HepG2 (cell line): Measurements from ENCODE around the gene KIF9. TPM values are rescaled to one million over a fixed set of nuclear protein-coding genes. Genes with fewer than 3 reads are reported as not detected.

Experiments
- ATAC-seq: fragments of 200-7000 bp; cut with Tn5 transposase; 3 replicates; pipeline ENCODE4 v1.9.1; 2020; ENCODE audit warnings: mild to moderate bottlenecking, moderate library complexity
- BruUV-seq: library from RNA; stranded (reverse); fragments of 400-500 nt; replicated peaks from 2 replicates; lab custom pipeline; 2021; lab: Mats Ljungman, UMichigan
- CTCF ChIA-PET: fragments of 300-600 bp; formaldehyde crosslinking; extraction: SDS; loops from one replicate; lab custom pipeline; 2021; ENCODE audit warnings: low total read pairs, inconsistent platforms, low intra/inter-chr PET ratio; lab: Yijun Ruan, JAX
- POLR2A ChIA-PET: fragments of 350-600 bp; sonication (Branson Sonifier 250); formaldehyde crosslinking; loops from one replicate; lab custom pipeline; 2020; ENCODE audit warnings: antibody characterized with exemption, inconsistent platforms; lab: Yijun Ruan, JAX
- DNase-seq: peaks from one replicate; pipeline ENCODE4 v3.0.0-alpha.2; 2015; ENCODE audit warnings: low spot score
- FAIRE-seq: peaks from 3 replicates; lab custom pipeline; 2011; peaks lifted over from hg19 to GRCh38; lab: Jason Lieb, UNC
- H2AFZ ChIP-seq: one replicate; pipeline ENCODE4 v1.6.1; 2011; ENCODE audit warnings: low read length, inconsistent platforms
- H3K27ac ChIP-seq: fragments of 300-600 bp; 3 replicates; pipeline ENCODE4 v1.8.0; 2011; ENCODE audit warnings: mixed run types, mild to moderate bottlenecking, mixed read lengths, low read length, inconsistent platforms; ENCODE audit not compliant: insufficient read depth; ENCODE audit errors: extremely low read length
- H3K27me3 ChIP-seq, 2 experiments: fragments of 200-600 bp in 1 of 2; 2 replicates in 1 of 2; 3 replicates in 1 of 2; pipeline versions ENCODE4 v1.6.0 to v1.8.0; 2011; ENCODE audit warnings: low read length in 2 of 2, mild to moderate bottlenecking in 2 of 2, moderate library complexity in 2 of 2, inconsistent platforms in 1 of 2; ENCODE audit not compliant: insufficient read depth in 2 of 2, control insufficient read depth in 1 of 2
- H3K36me3 ChIP-seq, 2 experiments: fragments of 200-600 bp in 1 of 2; replicated peaks in 1 of 2; 2 replicates in 1 of 2; 3 replicates in 1 of 2; pipeline versions ENCODE4 v1.5.1 to v1.8.0; 2011; ENCODE audit warnings: low read length in 2 of 2, inconsistent platforms in 1 of 2; ENCODE audit not compliant: insufficient read depth in 2 of 2, control insufficient read depth in 1 of 2
- H3K4me1 ChIP-seq: 2 replicates; pipeline ENCODE4 v1.5.1; 2012; ENCODE audit warnings: low read length, inconsistent platforms; ENCODE audit not compliant: insufficient read depth
- H3K4me2 ChIP-seq: 2 replicates; pipeline ENCODE4 v1.6.0; 2011; ENCODE audit warnings: low read depth, low read length, inconsistent platforms
- H3K4me3 ChIP-seq, 3 experiments: fragments of 200-600 bp in 1 of 3; sonication (generic), shearing (Covaris generic) in 1 of 3; replicated peaks in 1 of 3; 2 replicates each; pipeline ENCODE4 v1.5.1; 2011 to 2016; ENCODE audit warnings: low read length in 3 of 3, inconsistent platforms in 2 of 3, low read depth in 2 of 3, mild to moderate bottlenecking in 2 of 3, control low read depth in 1 of 3, mixed read lengths in 1 of 3; ENCODE audit not compliant: insufficient read depth in 1 of 3
- H3K79me2 ChIP-seq: one replicate; pipeline ENCODE4 v1.6.1; 2011; ENCODE audit warnings: low read length, inconsistent platforms; ENCODE audit not compliant: insufficient read depth
- H3K9ac ChIP-seq: 2 replicates; pipeline ENCODE4 v1.6.0; 2011; ENCODE audit warnings: mild to moderate bottlenecking, low read depth, low read length, inconsistent platforms; ENCODE audit not compliant: insufficient read depth
- H3K9me3 ChIP-seq: 2 replicates; pipeline ENCODE4 v1.5.1; 2012; ENCODE audit warnings: mild to moderate bottlenecking, low read length
- H4K20me1 ChIP-seq: 2 replicates; pipeline ENCODE4 v1.6.0; 2011; ENCODE audit warnings: inconsistent platforms, mild to moderate bottlenecking, low read length, moderate library complexity; ENCODE audit not compliant: insufficient read depth
- BCL6 ChIP-seq: IDR thresholded peaks from 2 replicates; pipeline ENCODE4 v1.6.1; 2016; ENCODE audit warnings: missing genetic modification reagents, missing compliant biosample characterization
- IRF2 ChIP-seq: IDR thresholded peaks from 2 replicates; pipeline ENCODE4 v1.6.1; 2018; ENCODE audit warnings: missing genetic modification reagents, missing compliant biosample characterization
- JUND ChIP-seq: sonication (generic); formaldehyde crosslinking; IDR thresholded peaks from 2 replicates; pipeline ENCODE4 v1.8.0; 2022; ENCODE audit warnings: mild to moderate bottlenecking, missing genetic modification reagents
- MAX ChIP-seq: IDR thresholded peaks from 2 replicates; pipeline ENCODE4 v1.6.1; 2012; ENCODE audit warnings: inconsistent platforms
- MXI1 ChIP-seq: IDR thresholded peaks from 3 replicates; pipeline ENCODE4 v1.6.1; 2012; ENCODE audit warnings: low read depth, low read length, inconsistent platforms, borderline replicate concordance
- ONECUT2 ChIP-seq: sonication (generic); formaldehyde crosslinking; IDR thresholded peaks from 2 replicates; pipeline ENCODE4 v1.4.0; 2020; ENCODE audit warnings: missing genetic modification reagents
- SMAD1 ChIP-seq: sonication (generic); formaldehyde crosslinking; IDR thresholded peaks from 2 replicates; pipeline ENCODE4 v1.4.0; 2020; ENCODE audit warnings: missing genetic modification reagents, low read depth, mild to moderate bottlenecking, borderline replicate concordance
- YEATS4 ChIP-seq: sonication (generic); formaldehyde crosslinking; IDR thresholded peaks from 2 replicates; pipeline ENCODE4 v1.4.0; 2020; ENCODE audit warnings: missing genetic modification reagents, borderline replicate concordance
- ZNF280B ChIP-seq: sonication (generic); formaldehyde crosslinking; IDR thresholded peaks from 2 replicates; pipeline ENCODE4 v1.5.0; 2020; ENCODE audit warnings: missing genetic modification reagents, mild to moderate bottlenecking, borderline replicate concordance
- ZNF558 ChIP-seq: sonication (generic); formaldehyde crosslinking; IDR thresholded peaks from 2 replicates; pipeline ENCODE4 v1.9.0; 2022; ENCODE audit warnings: mild to moderate bottlenecking, missing genetic modification reagents, borderline replicate concordance
- ZNF589 ChIP-seq: sonication (generic); formaldehyde crosslinking; conservative IDR thresholded peaks from 2 replicates; pipeline ENCODE4 v1.8.0; 2022; ENCODE audit warnings: mild to moderate bottlenecking, moderate library complexity, missing genetic modification reagents
- ZNF724P ChIP-seq: sonication (generic); formaldehyde crosslinking; IDR thresholded peaks from 2 replicates; pipeline ENCODE4 v1.8.0; 2022; ENCODE audit warnings: missing genetic modification reagents, borderline replicate concordance
- WGBS: methylation state at CpG from one replicate; pipeline ENCODE4 v1.1.6; 2017; ENCODE audit warnings: low lambda C conversion rate; 5-methylcytosine and 5-hydroxymethylcytosine counted together
- in situ Hi-C: cut with HindIII; loops from 2 replicates; pipeline ENCODE4 v1.10.0; 2017; ENCODE audit warnings: low pct_unique_long_range_greater_than_20kb; ENCODE audit not compliant: extremely low pct_ligation_motif_present
- intact Hi-C: fragments of 100-400 bp; cut with micrococcal nuclease; formaldehyde crosslinking; loops from one replicate; pipeline ENCODE4 v1.10.0; 2022; ENCODE audit not compliant: unreplicated experiment
- polyA plus RNA-seq, 8 experiments: library from polyadenylated mRNA; depleted of rRNA in 3 of 8; stranded (reverse) in 7 of 8; unstranded in 1 of 8; fragments of >200 nt; fragmentation: Illumina TruSeq in 4 of 8; extraction: Trizol in 4 of 8; gene quantifications; 2 replicates each; pipeline versions ENCODE4 v1.2.1 to v1.2.3, GENCODE V29; 2011 to 2016; ENCODE audit warnings: low read depth in 4 of 8, missing spikeins in 1 of 8, mixed read lengths in 1 of 8; ENCODE audit not compliant: insufficient read depth in 1 of 8
- total RNA-seq, 5 experiments: library from RNA; depleted of rRNA; stranded (reverse); fragments of >200 nt; fragmentation: Illumina TruSeq; extraction: Trizol; gene quantifications; 2 replicates each; pipeline ENCODE4 v1.2.3, GENCODE V29; 2016; ENCODE audit warnings: low read depth in 1 of 5
- TF ChIP-seq, protein P1 (sequence below): IDR thresholded peaks from 2 replicates; pipeline ENCODE4 v1.6.1; 2016

The KIF9 gene
- total and polyA plus RNA-seq, 2 of the 13 experiments (the other 11 are each of a cell fraction or from before 2014, with no cell fraction given): 5.1 to 16.9 TPM

GRCh38 chr3:47228088-47228487, 54.5 kb downstream of the KIF9 start:
- H3K27ac ChIP-seq: no peak overlapping the region

More at GRCh38 chr3:47228088-47228487, 54.5 kb downstream of the KIF9 start:
- H3K79me2 ChIP-seq: no peaks in the 10 kb centered on the region
- H3K4me3 ChIP-seq: peak overlapping the region in 2 of 3 experiments; percentile 16 to 32; a peak in 4 of 6 replicates
- H3K4me2 ChIP-seq: peak overlapping the region; percentile 49
- no TSS peak for BruUV-seq
- H3K9ac ChIP-seq: 0 out of 2 replicates have a peak overlapping the region, but pooled peaks have one; percentile 23
- in situ Hi-C loops (no loop called here), intact Hi-C loops (no loop called here)
- DNase-seq (no peak), FAIRE-seq (no peak), ATAC-seq (peak; percentile 41; the same call in 2 of the 3 replicates)
- no peak for TF ChIP-seq MXI1
- no peak for TF ChIP-seq SMAD1 (CRISPR knock-in tag)
- TF ChIP-seq JUND: no peak
- TF ChIP-seq YEATS4: no peak
- TF ChIP-seq ONECUT2 (CRISPR knock-in tag): no peak
- no peak for TF ChIP-seq BCL6
- no peak for TF ChIP-seq ZNF589 (CRISPR knock-in tag)
- no peak for TF ChIP-seq IRF2 (CRISPR knock-in tag)
- TF ChIP-seq ZNF558 (CRISPR knock-in tag): no peak
- TF ChIP-seq, protein P1, sequence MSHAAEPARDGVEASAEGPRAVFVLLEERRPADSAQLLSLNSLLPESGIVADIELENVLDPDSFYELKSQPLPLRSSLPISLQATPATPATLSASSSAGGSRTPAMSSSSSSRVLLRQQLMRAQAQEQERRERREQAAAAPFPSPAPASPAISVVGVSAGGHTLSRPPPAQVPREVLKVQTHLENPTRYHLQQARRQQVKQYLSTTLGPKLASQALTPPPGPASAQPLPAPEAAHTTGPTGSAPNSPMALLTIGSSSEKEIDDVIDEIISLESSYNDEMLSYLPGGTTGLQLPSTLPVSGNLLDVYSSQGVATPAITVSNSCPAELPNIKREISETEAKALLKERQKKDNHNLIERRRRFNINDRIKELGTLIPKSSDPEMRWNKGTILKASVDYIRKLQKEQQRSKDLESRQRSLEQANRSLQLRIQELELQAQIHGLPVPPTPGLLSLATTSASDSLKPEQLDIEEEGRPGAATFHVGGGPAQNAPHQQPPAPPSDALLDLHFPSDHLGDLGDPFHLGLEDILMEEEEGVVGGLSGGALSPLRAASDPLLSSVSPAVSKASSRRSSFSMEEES (CRISPR knock-in tag): no peak
- TF ChIP-seq ZNF280B (CRISPR knock-in tag): no peak
- TF ChIP-seq ZNF724P: no peak
- TF ChIP-seq MAX: no peak
- POLR2A ChIA-PET: no interaction called here
- no peaks in the 10 kb centered on the region for H3K36me3 ChIP-seq
- CTCF ChIA-PET: no interaction called here
- peaks cover 11% of the 10 kb centered on the region; the same call in 1 of the 2 replicates for H3K4me1 ChIP-seq
- no peaks in the 10 kb centered on the region; a peak in 1 of 5 replicates for H3K27me3 ChIP-seq
- WGBS: 17% methylated on average over 1 of the region's 1 CpG
- no peaks in the 10 kb centered on the region for H3K9me3 ChIP-seq
- H4K20me1 ChIP-seq: no peaks in the 10 kb centered on the region
- H2AFZ ChIP-seq: no peak overlapping the region
